ENCODE results near the gene ODC1.

DNA sequence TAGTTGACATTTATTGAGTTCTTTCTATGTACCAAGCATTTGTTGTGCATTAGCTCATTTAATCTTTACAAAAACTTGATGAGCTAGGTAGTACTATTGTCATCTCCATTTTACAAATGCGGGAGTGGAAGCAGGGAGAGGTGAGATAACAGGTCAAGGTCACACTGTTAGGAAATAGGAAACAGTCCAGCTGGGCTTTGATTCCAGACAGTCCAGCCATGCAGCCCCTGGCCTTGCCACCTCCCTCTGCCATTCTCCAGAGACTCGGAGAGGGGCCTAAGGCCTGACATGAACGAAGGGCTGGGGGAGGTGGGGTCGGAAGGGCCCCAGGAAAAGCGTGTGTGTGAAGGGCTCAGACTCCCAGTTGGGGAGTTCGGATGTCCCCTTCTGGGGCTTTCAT lies 55.6 kb downstream of the ODC1 start:
- TF ChIP-seq, protein P1, sequence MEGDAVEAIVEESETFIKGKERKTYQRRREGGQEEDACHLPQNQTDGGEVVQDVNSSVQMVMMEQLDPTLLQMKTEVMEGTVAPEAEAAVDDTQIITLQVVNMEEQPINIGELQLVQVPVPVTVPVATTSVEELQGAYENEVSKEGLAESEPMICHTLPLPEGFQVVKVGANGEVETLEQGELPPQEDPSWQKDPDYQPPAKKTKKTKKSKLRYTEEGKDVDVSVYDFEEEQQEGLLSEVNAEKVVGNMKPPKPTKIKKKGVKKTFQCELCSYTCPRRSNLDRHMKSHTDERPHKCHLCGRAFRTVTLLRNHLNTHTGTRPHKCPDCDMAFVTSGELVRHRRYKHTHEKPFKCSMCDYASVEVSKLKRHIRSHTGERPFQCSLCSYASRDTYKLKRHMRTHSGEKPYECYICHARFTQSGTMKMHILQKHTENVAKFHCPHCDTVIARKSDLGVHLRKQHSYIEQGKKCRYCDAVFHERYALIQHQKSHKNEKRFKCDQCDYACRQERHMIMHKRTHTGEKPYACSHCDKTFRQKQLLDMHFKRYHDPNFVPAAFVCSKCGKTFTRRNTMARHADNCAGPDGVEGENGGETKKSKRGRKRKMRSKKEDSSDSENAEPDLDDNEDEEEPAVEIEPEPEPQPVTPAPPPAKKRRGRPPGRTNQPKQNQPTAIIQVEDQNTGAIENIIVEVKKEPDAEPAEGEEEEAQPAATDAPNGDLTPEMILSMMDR (IDR thresholded peaks at IDR 0.05; ENCODE audit: insufficient read depth, low read length, poor library complexity, severe bottlenecking): no peak
- TF ChIP-seq EZH2phosphoT487 (conservative IDR thresholded peaks at IDR 0.05; ENCODE audit: low read length): no peak

Measured in SU-DHL-6 (cell line).